Neuronal stem cell (in vitro differentiated cells): Measurements from ENCODE around the gene AREL1.

Experiments
- DNase-seq: peaks from one replicate; pipeline ENCODE4 v3.0.0-alpha.2; 2013; ENCODE audit warnings: low spot score
- H2AFZ ChIP-seq: one replicate; pipeline ENCODE4 v1.6.1; 2013; ENCODE audit warnings: mild to moderate bottlenecking, low read length, inconsistent platforms
- H2AK5ac ChIP-seq: 2 replicates; pipeline ENCODE4 v1.6.1; 2013; ENCODE audit warnings: low read depth, mild to moderate bottlenecking, inconsistent platforms, low read length, moderate library complexity, mixed read lengths
- H2BK120ac ChIP-seq: 2 replicates; pipeline ENCODE4 v1.6.1; 2013; ENCODE audit warnings: low read depth, mild to moderate bottlenecking, inconsistent platforms, low read length, moderate library complexity, mixed read lengths
- H2BK12ac ChIP-seq: one replicate; pipeline ENCODE4 v1.6.1; 2013; ENCODE audit warnings: low read length, inconsistent platforms
- H2BK15ac ChIP-seq: 2 replicates; pipeline ENCODE4 v1.6.1; 2013; ENCODE audit warnings: mild to moderate bottlenecking, low read length, inconsistent platforms, mixed read lengths
- H2BK5ac ChIP-seq: one replicate; pipeline ENCODE4 v1.6.1; 2013; ENCODE audit warnings: inconsistent platforms, mild to moderate bottlenecking, low read length, moderate library complexity
- H3K14ac ChIP-seq: one replicate; pipeline ENCODE4 v1.6.1; 2013; ENCODE audit warnings: low read length, inconsistent platforms
- H3K18ac ChIP-seq: 2 replicates; pipeline ENCODE4 v1.6.1; 2013; ENCODE audit warnings: low read length, inconsistent platforms
- H3K23ac ChIP-seq: 2 replicates; pipeline ENCODE4 v1.6.1; 2013; ENCODE audit warnings: low read depth, mild to moderate bottlenecking, mixed read lengths, low read length, inconsistent platforms; ENCODE audit not compliant: poor library complexity
- H3K27ac ChIP-seq: replicated peaks from 3 replicates; pipeline ENCODE4 v1.5.1; 2013; ENCODE audit warnings: low read length, inconsistent platforms
- H3K27me3 ChIP-seq, 3 experiments: 2 replicates each; pipeline ENCODE4 v1.6.1; 2013; ENCODE audit warnings: low read length in 3 of 3, mild to moderate bottlenecking in 2 of 3, inconsistent platforms in 1 of 3, low read depth in 1 of 3, mixed read lengths in 1 of 3, moderate library complexity in 1 of 3; ENCODE audit not compliant: control insufficient read depth in 3 of 3, insufficient read depth in 3 of 3
- H3K36me3 ChIP-seq, 2 donors: replicated peaks in 1 of 2; 2 replicates each; pipeline ENCODE4 v1.6.1; 2013; ENCODE audit warnings: low read length in 2 of 2; ENCODE audit not compliant: control insufficient read depth in 2 of 2, insufficient read depth in 2 of 2
- H3K4ac ChIP-seq: 2 replicates; pipeline ENCODE4 v1.6.1; 2013; ENCODE audit warnings: inconsistent platforms, mild to moderate bottlenecking, low read length, moderate library complexity
- H3K4me1 ChIP-seq, 2 donors: 1 replicate in 1 of 2; 2 replicates in 1 of 2; pipeline ENCODE4 v1.6.1; 2013; ENCODE audit warnings: low read length in 2 of 2, low read depth in 1 of 2; ENCODE audit not compliant: control insufficient read depth in 2 of 2, insufficient read depth in 1 of 2
- H3K4me2 ChIP-seq: one replicate; pipeline ENCODE4 v1.6.1; 2013; ENCODE audit warnings: mild to moderate bottlenecking, low read length, inconsistent platforms; ENCODE audit not compliant: insufficient read depth, poor library complexity, severe bottlenecking
- H3K4me3 ChIP-seq, 2 donors: 2 replicates each; pipeline ENCODE4 v1.5.1; 2013; ENCODE audit warnings: low read length in 2 of 2, mild to moderate bottlenecking in 2 of 2, inconsistent platforms in 1 of 2, moderate library complexity in 1 of 2
- H3K79me1 ChIP-seq: one replicate; pipeline ENCODE4 v1.6.1; 2013; ENCODE audit warnings: low read depth, mild to moderate bottlenecking, inconsistent platforms, low read length, moderate library complexity
- H3K9ac ChIP-seq: one replicate; pipeline ENCODE4 v1.6.1; 2013; ENCODE audit warnings: mild to moderate bottlenecking, low read depth, low read length, inconsistent platforms; ENCODE audit not compliant: poor library complexity
- H3K9me3 ChIP-seq, 2 donors: replicated peaks in 1 of 2; 2 replicates each; pipeline versions ENCODE3 to v1.6.1; 2013; ENCODE audit warnings: low read length in 2 of 2, mild to moderate bottlenecking in 2 of 2, inconsistent platforms in 1 of 2, low read depth in 1 of 2, mixed read lengths in 1 of 2, moderate library complexity in 1 of 2; ENCODE audit not compliant: control insufficient read depth in 2 of 2, insufficient read depth in 1 of 2
- H4K8ac ChIP-seq: one replicate; pipeline ENCODE4 v1.6.1; 2013; ENCODE audit warnings: low read depth, mild to moderate bottlenecking, inconsistent platforms, low read length, moderate library complexity
- H4K91ac ChIP-seq: one replicate; pipeline ENCODE4 v1.6.1; 2013; ENCODE audit warnings: low read length, low read depth, mild to moderate bottlenecking, inconsistent platforms; ENCODE audit not compliant: poor library complexity
- WGBS, 2 donors: extraction: QIAGEN DNeasy Blood & Tissue Kit; methylation state at CpG; one replicate each; pipeline ENCODE4 v1.1.7; 2013; ENCODE audit warnings: missing lambda C conversion rate in 2 of 2, mixed read lengths in 1 of 2; ENCODE audit not compliant: insufficient read length in 2 of 2, insufficient replicate concordance in 1 of 2; ENCODE audit errors: extremely low coverage in 2 of 2; 5-methylcytosine and 5-hydroxymethylcytosine counted together

The AREL1 gene

DNA sequence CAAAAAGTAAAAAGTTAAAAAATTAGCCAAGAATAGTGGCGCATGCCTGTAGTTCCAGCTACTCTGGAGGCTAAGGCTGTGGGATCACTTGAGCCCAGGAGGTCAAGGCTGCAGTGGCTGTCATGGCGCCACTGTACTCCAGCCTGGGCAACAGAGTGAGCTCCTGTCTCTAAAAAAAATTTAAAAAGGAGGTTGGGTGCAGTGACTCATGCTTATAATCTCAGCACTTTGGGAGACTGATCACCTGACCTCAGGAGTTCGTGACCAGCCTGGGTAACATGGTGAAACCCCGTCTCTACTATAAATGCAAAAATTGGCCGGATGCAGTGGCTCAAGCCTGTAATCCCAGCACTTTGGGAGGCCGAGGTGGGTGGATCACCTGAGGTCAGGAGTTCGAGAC lies 42.0 kb upstream of the AREL1 start:
- no peak overlapping the region for H4K8ac ChIP-seq
- H2BK15ac ChIP-seq: no peak overlapping the region
- H3K4ac ChIP-seq: no peak overlapping the region
- H3K27ac ChIP-seq: no peak overlapping the region
- no peak overlapping the region for H3K23ac ChIP-seq
- H3K9ac ChIP-seq: no peak overlapping the region
- H2BK120ac ChIP-seq: no peak overlapping the region
- no CpG with 5 or more reads among the region's 7 CpGs for WGBS, 2 donors
- no peak overlapping the region for H2BK12ac ChIP-seq
- no peak overlapping the region for H3K18ac ChIP-seq
- no peaks in the 10 kb centered on the region for H3K27me3 ChIP-seq
- no peak overlapping the region for H3K14ac ChIP-seq
- no peak overlapping the region for H2AK5ac ChIP-seq
- peaks cover 2 to 4% of the 10 kb centered on the region in 2 donors for H3K9me3 ChIP-seq
- DNase-seq: no peak
- H2BK5ac ChIP-seq: no peak overlapping the region
- no peaks in the 10 kb centered on the region for H3K36me3 ChIP-seq
- no peaks in the 10 kb centered on the region for H3K4me1 ChIP-seq
- H2AFZ ChIP-seq: no peak overlapping the region
- no peaks in the 10 kb centered on the region for H3K79me1 ChIP-seq
- H4K91ac ChIP-seq: no peak overlapping the region
- no peak overlapping the region for H3K4me3 ChIP-seq
- no peak overlapping the region for H3K4me2 ChIP-seq

DNA sequence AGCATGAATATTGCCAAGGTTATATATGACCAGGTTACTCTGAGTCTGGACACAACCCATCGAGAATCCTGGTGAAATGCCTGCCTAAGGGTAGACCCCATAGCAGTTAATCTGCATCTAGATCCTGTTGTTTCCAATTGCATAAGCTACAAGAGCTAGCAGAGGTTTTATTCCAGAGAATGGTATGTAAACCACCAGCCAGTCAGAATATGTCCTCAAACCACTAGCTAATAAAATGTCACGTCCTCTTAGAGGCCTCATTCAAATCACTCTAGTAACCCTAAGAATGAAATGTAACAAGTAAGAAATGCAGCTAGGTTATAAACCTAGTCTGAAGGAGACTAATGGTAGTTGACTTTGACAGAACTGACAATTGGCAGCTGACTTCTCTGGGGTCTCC lies 41.3 kb upstream of the AREL1 start:
- Histone ChIP-seq H2AFZ (no peak overlapping the region), H3K18ac (no peak overlapping the region), H3K9ac (no peak overlapping the region), H2BK5ac (no peak overlapping the region), H2BK15ac (no peak overlapping the region), H2AK5ac (no peak overlapping the region), H3K4me3 (no peak overlapping the region), H3K27me3 (no peaks in the 10 kb centered on the region), H3K4ac (no peak overlapping the region), H3K4me2 (no peak overlapping the region), H3K36me3 (no peaks in the 10 kb centered on the region), H3K23ac (no peak overlapping the region), H2BK12ac (no peak overlapping the region), H3K4me1 (no peaks in the 10 kb centered on the region), H3K9me3 (peaks cover 2 to 4% of the 10 kb centered on the region in 2 donors), H3K14ac (no peak overlapping the region), H3K79me1 (no peaks in the 10 kb centered on the region), H4K91ac (no peak overlapping the region), H4K8ac (no peak overlapping the region), H2BK120ac (no peak overlapping the region), H3K27ac (no peak overlapping the region)
- no peak for DNase-seq
- no CpG with 5 or more reads among the region's 2 CpGs for WGBS, 2 donors

DNA sequence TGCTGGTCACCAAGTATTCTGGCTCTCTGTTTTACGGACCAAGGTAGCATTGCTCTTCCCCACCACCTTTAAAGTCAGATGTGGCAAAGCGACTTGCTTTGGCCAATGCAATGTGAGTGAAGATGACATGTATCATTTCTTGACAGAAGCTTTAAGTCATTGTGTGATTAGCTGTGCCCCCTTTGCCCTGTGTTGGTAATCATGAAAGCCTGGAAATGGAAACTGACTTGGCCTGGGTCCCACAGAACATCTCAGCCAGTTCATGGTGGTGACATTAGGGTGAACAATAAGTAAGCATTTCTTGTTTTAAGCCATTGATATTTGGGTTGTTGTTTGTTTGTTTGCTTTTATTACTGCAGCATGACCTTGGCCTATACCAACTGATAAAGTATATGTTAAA lies 34.4 kb upstream of the AREL1 start:
- Histone ChIP-seq H2BK120ac (no peak overlapping the region), H4K8ac (no peak overlapping the region), H4K91ac (no peak overlapping the region), H2AK5ac (no peak overlapping the region), H2BK15ac (no peak overlapping the region), H3K4me3 (no peak overlapping the region), H3K4me2 (no peak overlapping the region), H3K23ac (no peak overlapping the region), H3K18ac (no peak overlapping the region), H3K9ac (peak overlapping the region; percentile 38), H3K4ac (no peak overlapping the region), H3K4me1 (no peaks in the 10 kb centered on the region), H3K14ac (no peak overlapping the region), H3K9me3 (no peaks in the 10 kb centered on the region), H2BK5ac (no peak overlapping the region), H3K79me1 (no peaks in the 10 kb centered on the region), H3K27me3 (no peaks in the 10 kb centered on the region), H2AFZ (no peak overlapping the region), H2BK12ac (no peak overlapping the region), H3K27ac (no peak overlapping the region), H3K36me3 (no peaks in the 10 kb centered on the region)
- DNase-seq: no peak
- no CpG with 5 or more reads among the region's 2 CpGs for WGBS, 2 donors

DNA sequence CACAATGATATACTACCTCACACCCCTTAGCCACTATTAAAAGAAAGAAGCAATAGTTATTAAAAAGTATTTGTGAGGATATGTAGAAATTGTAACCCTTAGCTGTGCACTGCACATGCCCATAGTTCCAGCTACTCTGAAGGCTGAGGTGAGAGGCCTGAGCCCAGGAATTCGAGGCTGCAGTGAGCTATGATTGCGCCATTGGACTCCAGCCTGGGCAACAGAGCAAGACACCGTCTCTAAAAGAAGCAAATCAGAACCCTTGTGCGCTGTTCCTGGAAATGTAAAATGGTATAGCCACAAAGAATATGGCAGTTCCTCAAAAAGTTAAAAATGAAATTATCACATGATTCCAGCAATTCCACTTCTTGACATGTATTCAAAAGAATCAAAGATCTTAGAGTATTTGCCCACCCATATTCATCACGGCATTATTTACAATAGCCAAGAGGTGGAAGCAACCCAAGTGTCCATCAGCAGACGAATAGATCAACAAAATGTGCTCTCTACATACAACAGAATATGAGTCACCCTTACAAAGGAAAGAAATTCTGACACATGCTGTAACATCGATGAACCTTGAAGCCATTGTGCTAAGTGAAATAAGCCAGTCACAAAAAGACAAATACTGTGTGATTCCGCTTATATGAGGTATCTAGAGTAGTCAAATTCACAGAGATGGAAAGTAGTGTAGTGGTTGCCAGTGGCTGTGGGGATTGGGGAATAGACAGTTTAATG lies 26.6 kb upstream of the AREL1 start:
- Histone ChIP-seq H2BK5ac (no peak overlapping the region), H3K4me1 (no peaks in the 10 kb centered on the region), H3K27ac (no peak overlapping the region), H4K91ac (no peak overlapping the region), H3K36me3 (peaks cover 0 to 35% of the 10 kb centered on the region in 2 donors), H3K14ac (no peak overlapping the region), H3K18ac (no peak overlapping the region), H3K9ac (no peak overlapping the region), H3K23ac (no peak overlapping the region), H3K79me1 (no peaks in the 10 kb centered on the region), H2BK120ac (no peak overlapping the region), H3K4ac (no peak overlapping the region), H2AK5ac (no peak overlapping the region), H2BK15ac (no peak overlapping the region), H3K4me2 (no peak overlapping the region), H4K8ac (no peak overlapping the region), H2AFZ (no peak overlapping the region), H3K9me3 (no peaks in the 10 kb centered on the region), H2BK12ac (no peak overlapping the region), H3K27me3 (no peaks in the 10 kb centered on the region), H3K4me3 (no peak overlapping the region)
- no peak for DNase-seq
- no CpG with 5 or more reads among the region's 8 CpGs for WGBS, 2 donors
